BLaER1 (cell line): ENCODE data around the gene HOXA5.
A peak's percentile ranks its signal among the peaks of the same experiment; 100 is the strongest.

Experiments
- H3K27ac ChIP-seq: shearing (Covaris generic); formaldehyde crosslinking; 2 replicates; pipeline ENCODE4 v1.8.1; 2022
- H3K27me3 ChIP-seq: shearing (Covaris generic); formaldehyde crosslinking; 2 replicates; pipeline ENCODE4 v1.8.1; 2022
- H3K36me3 ChIP-seq: shearing (Covaris generic); formaldehyde crosslinking; 2 replicates; pipeline ENCODE4 v1.8.1; 2022
- H3K4me1 ChIP-seq: shearing (Covaris generic); formaldehyde crosslinking; 2 replicates; pipeline ENCODE4 v1.8.1; 2022
- H3K4me2 ChIP-seq: shearing (Covaris generic); formaldehyde crosslinking; 2 replicates; pipeline ENCODE4 v1.8.1; 2022
- H3K4me3 ChIP-seq: shearing (Covaris generic); formaldehyde crosslinking; 2 replicates; pipeline ENCODE4 v1.8.1; 2022
- H3K9ac ChIP-seq: shearing (Covaris generic); formaldehyde crosslinking; 2 replicates; pipeline ENCODE4 v1.8.1; 2022
- H3K9me3 ChIP-seq: shearing (Covaris generic); formaldehyde crosslinking; 2 replicates; pipeline ENCODE4 v1.8.1; 2022
- H4K20me1 ChIP-seq: shearing (Covaris generic); formaldehyde crosslinking; 2 replicates; pipeline ENCODE4 v1.8.1; 2022
- Cebpa-rat ChIP-seq: shearing (Covaris generic); IDR thresholded peaks from 2 replicates; pipeline ENCODE4 v1.8.1; 2022

Gene HOXA5

DNA sequence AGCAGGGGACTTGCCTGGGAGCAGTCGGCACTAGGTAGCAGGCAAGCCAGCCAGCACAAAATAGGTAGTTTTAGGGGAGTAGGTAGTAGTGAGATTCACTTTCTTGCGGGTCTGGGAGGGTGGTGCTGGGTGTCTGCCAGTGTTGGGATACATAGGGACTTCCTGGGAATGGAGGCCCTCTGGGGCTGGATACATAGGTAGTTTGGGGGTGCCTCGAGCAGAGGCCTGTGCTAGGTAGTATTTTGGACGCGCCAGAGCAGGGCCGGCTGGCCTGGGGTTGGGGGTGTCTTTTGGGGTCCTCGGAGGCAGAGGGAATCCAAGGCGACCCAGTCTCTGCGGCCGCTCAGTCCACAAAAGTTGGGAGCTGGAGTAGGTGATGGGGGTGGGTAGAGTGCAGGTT lies 10.9 kb upstream of the HOXA5 start:
- Histone ChIP-seq H3K27me3 (peaks cover 100% of the 10 kb centered on the region), H3K4me2 (no peak overlapping the region)

DNA sequence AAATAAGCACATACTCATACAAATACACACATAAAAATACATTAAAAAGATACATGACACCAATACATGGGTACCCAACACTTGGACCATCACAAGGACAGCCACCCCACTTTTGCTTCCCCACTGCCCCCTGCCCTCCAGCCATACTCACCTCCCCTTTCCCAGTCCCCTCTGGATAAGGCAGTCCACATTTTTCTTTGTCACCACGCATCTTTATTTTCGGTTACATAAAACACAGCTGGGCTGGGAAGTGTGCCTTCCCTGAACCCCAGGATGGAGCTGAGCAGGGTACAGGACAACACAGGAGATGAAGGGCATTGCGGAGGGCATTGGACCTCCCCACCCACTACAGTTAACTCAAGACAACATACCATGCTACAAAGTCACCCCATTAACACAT lies 10.0 kb upstream of the HOXA5 start:
- Histone ChIP-seq H3K4me1 (peaks cover 18% of the 10 kb centered on the region), H3K27me3 (peaks cover 100% of the 10 kb centered on the region), H3K4me2 (no peak overlapping the region), H4K20me1 (peaks cover 75% of the 10 kb centered on the region), H3K27ac (no peak overlapping the region), H3K4me3 (no peak overlapping the region), H3K36me3 (no peaks in the 10 kb centered on the region), H3K9me3 (peaks cover 42% of the 10 kb centered on the region), H3K9ac (no peak overlapping the region)
- no peak for TF ChIP-seq Cebpa-rat

More for the DNA sequence above, 10.9 kb upstream of the HOXA5 start:
- H4K20me1 ChIP-seq, result peaks cover 80% of the 10 kb centered on the region
- no peak for TF ChIP-seq Cebpa-rat
- H3K27ac ChIP-seq, result no peak overlapping the region
- no peak overlapping the region for H3K4me3 ChIP-seq
- no peak overlapping the region for H3K9ac ChIP-seq
- peaks cover 16% of the 10 kb centered on the region for H3K4me1 ChIP-seq
- no peaks in the 10 kb centered on the region for H3K36me3 ChIP-seq
- peaks cover 41% of the 10 kb centered on the region for H3K9me3 ChIP-seq

DNA sequence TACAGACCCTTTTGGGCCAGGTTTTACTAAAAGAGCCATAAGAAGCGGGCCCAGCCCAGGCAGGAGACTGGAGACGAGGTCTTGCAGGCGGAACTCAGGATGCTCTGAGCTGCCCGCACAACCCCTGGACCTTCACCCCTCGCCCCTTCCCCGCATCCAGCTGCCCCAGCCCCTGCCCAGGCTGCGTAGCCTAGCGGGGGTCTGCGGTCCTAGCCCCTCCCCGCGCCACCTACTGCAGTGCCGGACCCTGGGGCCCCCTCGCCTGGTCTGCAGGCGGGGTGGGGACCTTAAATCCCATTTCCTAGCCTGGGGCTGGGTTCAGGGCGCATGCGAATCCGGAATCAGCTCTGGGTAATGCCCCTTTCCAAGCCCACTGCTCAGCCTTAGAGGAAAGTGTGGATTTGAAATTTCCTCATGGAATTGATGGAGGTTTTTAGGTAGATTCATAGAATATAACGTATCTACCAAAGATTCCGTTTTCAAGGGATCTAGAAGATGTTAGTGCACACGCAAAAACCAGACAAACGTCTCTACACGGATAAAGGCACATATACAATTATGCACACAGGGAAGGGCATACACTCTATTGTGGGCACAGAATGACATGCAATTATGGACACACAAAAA lies 9.4 kb upstream of the HOXA5 start:
- H3K4me2 ChIP-seq, result no peak overlapping the region
- no peak overlapping the region for H3K27ac ChIP-seq
- peaks cover 100% of the 10 kb centered on the region for H3K27me3 ChIP-seq
- no peak for TF ChIP-seq Cebpa-rat
- H3K9ac ChIP-seq, result no peak overlapping the region
- no peak overlapping the region for H3K4me3 ChIP-seq
- H4K20me1 ChIP-seq, result peaks cover 70% of the 10 kb centered on the region
- peaks cover 22% of the 10 kb centered on the region for H3K4me1 ChIP-seq
- H3K36me3 ChIP-seq, result no peaks in the 10 kb centered on the region
- peaks cover 44% of the 10 kb centered on the region for H3K9me3 ChIP-seq

DNA sequence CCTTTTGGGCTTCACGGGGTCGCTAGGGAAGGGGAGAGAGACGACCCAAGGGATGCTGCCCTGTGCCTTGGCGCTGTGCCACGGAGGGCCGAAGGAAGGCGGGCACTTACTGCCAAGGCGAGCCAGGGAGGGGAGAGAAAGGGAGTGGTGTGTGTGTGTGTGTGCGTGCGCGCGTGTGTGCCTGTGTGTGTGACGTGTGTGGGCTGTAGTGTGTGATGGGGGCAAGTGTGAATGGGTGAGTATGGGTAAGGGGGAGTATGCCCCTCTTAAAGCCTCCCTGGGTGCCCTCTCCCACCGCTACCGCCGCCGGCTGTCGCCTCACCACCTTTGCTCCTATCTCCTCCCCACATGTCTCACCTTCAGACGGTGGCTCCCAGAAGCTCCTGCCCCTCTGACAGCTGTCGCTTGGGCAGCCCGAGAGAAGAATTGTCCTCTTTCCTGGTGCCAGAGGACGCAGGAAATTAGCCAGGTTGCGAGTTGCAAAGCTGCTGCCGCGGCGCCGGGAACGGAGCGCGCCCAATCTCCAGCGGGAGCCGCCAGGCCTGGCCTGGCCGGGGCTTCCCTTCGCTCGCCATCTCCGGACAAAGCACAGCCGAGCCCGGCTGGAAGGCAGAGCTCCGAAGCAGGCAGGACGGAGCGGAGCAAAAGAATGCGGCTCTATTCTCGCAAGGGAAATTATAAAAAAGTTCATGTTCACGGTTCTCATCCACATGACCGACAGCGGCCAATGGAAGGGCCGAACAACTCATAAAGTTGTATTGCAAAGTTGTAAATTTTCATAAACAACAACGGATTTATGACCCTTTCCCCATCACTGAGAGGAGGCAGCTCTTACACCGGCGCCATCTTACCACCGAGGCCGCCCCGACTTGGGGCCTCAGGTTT lies 8.7 kb upstream of the HOXA5 start, which contains the start of gene HOXA3:
HOXA3 (minus strand) TSS at position 653 of the 885 bp plus-strand sequence. CDS start 41,943 bp downstream, outside the sequence.
- Histone ChIP-seq H3K36me3 (no peaks in the 10 kb centered on the region), H4K20me1 (peaks cover 62% of the 10 kb centered on the region), H3K4me3 (peak within 1 kb of the TSS; percentile 57), H3K9ac (no peak within 1 kb of the TSS), H3K9me3 (peaks cover 44% of the 10 kb centered on the region), H3K27ac (no peak within 1 kb of the TSS), H3K4me1 (peaks cover 22% of the 10 kb centered on the region), H3K4me2 (peak within 1 kb of the TSS; percentile 77), H3K27me3 (peaks cover 100% of the 10 kb centered on the region)
- no peak for TF ChIP-seq Cebpa-rat

DNA sequence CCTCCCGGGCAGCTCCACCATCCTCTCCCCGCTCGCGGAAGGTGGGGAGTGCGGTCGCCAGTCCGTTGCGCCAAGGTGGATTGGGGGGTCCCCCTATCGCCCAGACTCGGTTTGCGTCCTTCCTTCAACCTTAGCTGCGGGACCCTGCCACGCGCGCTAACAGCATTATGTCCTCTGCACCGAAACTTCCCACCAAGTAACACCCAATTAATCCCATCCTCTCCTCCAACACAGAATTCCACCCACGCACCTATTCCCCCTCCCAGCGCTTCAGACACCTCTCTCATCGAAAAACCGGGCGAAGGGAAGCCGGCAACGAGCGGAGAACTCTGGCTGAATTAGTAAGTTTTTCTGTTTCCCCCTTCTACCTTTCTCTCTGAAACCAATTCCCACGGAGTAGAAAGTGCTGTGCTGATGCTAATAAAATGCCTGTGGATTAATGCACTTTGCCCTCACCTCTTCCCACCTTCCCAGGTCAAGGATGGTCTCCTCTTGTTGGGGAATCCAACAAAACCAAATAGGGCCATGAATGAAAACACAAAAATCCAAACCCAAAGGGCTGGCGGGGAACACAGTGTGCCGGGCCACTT lies 8.0 kb upstream of the HOXA5 start:
- Histone ChIP-seq H3K9me3 (peaks cover 45% of the 10 kb centered on the region), H3K9ac (no peak overlapping the region), H3K4me3 (peak overlapping the region; percentile 57), H3K4me1 (peaks cover 22% of the 10 kb centered on the region), H3K27ac (no peak overlapping the region), H3K36me3 (no peaks in the 10 kb centered on the region), H3K4me2 (peak overlapping the region; percentile 77), H3K27me3 (peaks cover 100% of the 10 kb centered on the region), H4K20me1 (peaks cover 58% of the 10 kb centered on the region)
- no peak for TF ChIP-seq Cebpa-rat

DNA sequence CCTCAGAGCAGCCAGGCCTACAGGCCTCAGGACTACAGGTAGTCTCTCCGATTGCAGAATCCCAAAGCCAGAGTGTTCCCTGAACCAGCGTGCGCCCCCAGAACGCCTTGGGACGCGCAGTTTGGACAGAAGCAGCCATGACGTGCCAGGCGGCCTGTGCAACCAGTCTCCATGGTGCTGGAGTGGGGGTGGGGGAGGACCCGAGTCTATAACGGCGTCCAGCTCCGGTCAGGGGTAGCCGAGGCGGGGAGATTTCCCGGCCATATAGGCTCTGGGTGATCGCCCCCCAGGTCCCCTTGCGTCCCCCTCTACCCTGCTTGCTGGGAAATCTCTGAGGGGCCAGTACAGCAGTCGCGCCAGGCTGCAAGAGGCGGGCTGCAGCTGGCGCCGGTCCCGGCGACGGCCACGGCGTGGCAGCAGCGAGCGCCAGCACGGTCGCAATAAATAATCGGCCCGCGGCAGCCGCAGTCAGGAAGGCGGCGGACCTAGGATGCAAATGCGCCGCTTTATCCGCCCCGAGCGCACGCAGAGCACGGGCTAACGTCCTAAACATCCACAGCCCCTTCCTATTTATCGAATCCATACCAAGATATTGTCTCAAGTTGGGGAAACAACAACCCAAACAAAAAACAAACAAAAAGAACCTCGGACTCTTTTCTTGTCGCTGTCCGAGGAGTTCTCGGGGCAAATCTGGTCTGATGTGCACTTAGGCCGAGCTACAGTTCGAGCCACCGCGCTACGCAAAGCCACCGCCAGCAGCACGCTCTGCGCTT lies 7.3 kb upstream of the HOXA5 start:
- Histone ChIP-seq H4K20me1 (peaks cover 52% of the 10 kb centered on the region), H3K36me3 (no peaks in the 10 kb centered on the region), H3K27me3 (peaks cover 100% of the 10 kb centered on the region), H3K4me1 (peaks cover 22% of the 10 kb centered on the region), H3K4me2 (peak overlapping the region; percentile 77), H3K9ac (no peak overlapping the region), H3K9me3 (peaks cover 45% of the 10 kb centered on the region), H3K4me3 (peak overlapping the region; percentile 57), H3K27ac (no peak overlapping the region)
- TF ChIP-seq Cebpa-rat, result no peak

DNA sequence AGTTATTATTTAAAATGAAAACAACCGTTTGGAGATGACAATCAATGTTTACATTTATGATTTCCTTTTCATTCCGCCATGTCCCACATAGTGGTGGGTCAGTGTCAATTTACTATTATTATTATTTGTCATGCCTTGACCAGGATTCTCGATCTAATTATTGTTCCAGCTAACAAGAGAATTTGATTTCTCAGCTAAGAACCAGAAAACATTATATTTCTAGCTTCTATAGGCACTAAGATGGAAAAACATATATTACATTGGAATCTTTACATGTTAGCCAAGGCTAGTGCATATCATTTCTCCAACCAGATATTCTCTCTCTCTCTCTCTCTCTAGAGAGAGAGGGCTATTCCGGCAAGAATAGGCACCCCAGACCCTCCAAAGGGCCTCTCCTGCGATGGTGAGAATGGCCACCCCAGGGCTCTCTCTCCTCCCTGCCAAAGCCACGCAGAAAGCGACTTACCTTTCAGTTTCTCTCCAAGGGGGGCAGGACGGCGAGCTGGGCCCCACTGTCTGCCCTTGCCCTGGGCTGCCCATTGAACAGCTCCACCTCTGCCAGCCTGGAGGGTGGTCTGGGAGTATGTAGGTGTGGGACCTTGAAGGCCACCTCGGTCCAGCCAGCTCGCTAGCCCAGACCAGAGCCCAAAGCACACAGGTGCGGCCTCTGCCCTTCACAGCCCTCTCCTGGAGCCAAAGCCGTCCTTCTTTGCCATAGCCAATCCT lies 6.5 kb upstream of the HOXA5 start:
- peaks cover 45% of the 10 kb centered on the region for H3K9me3 ChIP-seq
- peak overlapping the region; percentile 57 for H3K4me3 ChIP-seq
- H3K27me3 ChIP-seq, result peaks cover 100% of the 10 kb centered on the region
- H3K4me1 ChIP-seq, result peaks cover 22% of the 10 kb centered on the region
- 0 out of 2 replicates have a peak, but pooled peaks cover 1% of the 10 kb centered on the region for H3K36me3 ChIP-seq
- peaks cover 44% of the 10 kb centered on the region for H4K20me1 ChIP-seq
- H3K9ac ChIP-seq, result no peak overlapping the region
- no peak for TF ChIP-seq Cebpa-rat
- H3K4me2 ChIP-seq, result peak overlapping the region; percentile 77
- no peak overlapping the region for H3K27ac ChIP-seq

DNA sequence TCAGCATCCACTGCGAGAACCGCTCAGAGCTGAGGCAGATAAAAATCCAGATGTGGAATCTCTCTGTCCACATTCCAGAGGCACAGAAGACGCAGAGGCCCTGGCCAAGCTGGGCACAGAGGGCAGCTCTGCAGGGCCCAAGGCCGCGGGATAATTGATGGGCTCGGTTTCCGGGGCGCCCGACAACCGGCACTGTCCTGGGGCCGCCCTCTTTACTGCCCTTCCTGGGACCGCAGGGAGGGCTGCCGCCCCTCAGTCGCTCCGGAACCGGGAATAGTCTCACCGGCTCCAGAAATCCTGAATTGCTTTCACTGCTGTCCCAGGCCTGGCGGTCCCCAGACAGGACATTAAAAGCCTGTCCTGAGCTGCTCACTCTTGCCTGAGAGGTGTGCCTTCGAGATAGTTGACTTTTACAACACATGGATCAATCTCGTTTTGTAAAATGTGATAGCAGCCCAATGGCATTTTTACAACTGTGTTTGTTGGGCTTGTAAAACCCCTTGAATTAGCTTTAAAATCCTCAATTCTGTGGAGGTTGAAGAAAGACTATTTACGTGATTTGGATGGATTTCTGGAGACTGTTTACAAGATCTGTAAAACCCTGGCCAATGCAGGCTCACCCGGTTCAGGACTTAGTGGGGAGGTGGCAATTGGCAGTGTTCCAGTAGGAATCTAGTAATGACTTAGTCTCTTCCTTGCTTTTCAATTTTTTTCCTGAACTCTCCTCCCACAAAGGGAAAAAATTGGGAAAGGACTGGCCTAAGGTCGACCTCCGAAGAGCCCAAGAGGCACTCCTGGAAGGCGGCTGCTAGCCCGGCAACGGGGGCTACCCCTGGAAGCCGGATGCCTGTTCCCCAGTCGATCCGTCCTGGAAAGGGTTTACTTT lies 5.5 kb upstream of the HOXA5 start:
- TF ChIP-seq Cebpa-rat, result no peak
- H3K9ac ChIP-seq, result no peak overlapping the region
- H3K27ac ChIP-seq, result no peak overlapping the region
- H3K9me3 ChIP-seq, result peaks cover 50% of the 10 kb centered on the region
- H4K20me1 ChIP-seq, result peaks cover 34% of the 10 kb centered on the region
- peaks cover 22% of the 10 kb centered on the region for H3K4me1 ChIP-seq
- peaks cover 100% of the 10 kb centered on the region for H3K27me3 ChIP-seq
- H3K4me3 ChIP-seq, result peak overlapping the region; percentile 25; the same call in 1 of the 2 replicates
- H3K4me2 ChIP-seq, result no peak overlapping the region
- 0 out of 2 replicates have a peak, but pooled peaks cover 8% of the 10 kb centered on the region for H3K36me3 ChIP-seq
